Right renal pelvis (tissue), 4 donors: ENCODE measurements around the gene PRM1. TPM values are rescaled to one million over a fixed set of nuclear protein-coding genes. Genes with fewer than 3 reads are reported as not detected.
"Not testable (repeated sequence)": the region's sequence is repeated elsewhere in the genome, so short reads cannot be mapped to it uniquely, and the experiment has no call there.

Experiments
- DNase-seq, 4 donors: peaks; one replicate each; pipeline ENCODE4 v3.0.0-alpha.2; 2013; ENCODE audit warnings: low read depth in 4 of 4, low spot score in 3 of 4, missing footprints in 1 of 4
- polyA plus RNA-seq, 4 donors: library from polyadenylated mRNA; unstranded; fragments of 120-200 nt; gene quantifications; one replicate each; pipeline ENCODE4 v1.2.1, GENCODE V29; 2013; ENCODE audit not compliant: insufficient read length in 4 of 4

The PRM1 gene
- polyA plus RNA-seq, 4 donors: not detected

- not testable (repeated sequence) for DNase-seq
Measured at GRCh38 chr16:11298950-11299547, 17.9 kb upstream of the PRM1 start.

DNA sequence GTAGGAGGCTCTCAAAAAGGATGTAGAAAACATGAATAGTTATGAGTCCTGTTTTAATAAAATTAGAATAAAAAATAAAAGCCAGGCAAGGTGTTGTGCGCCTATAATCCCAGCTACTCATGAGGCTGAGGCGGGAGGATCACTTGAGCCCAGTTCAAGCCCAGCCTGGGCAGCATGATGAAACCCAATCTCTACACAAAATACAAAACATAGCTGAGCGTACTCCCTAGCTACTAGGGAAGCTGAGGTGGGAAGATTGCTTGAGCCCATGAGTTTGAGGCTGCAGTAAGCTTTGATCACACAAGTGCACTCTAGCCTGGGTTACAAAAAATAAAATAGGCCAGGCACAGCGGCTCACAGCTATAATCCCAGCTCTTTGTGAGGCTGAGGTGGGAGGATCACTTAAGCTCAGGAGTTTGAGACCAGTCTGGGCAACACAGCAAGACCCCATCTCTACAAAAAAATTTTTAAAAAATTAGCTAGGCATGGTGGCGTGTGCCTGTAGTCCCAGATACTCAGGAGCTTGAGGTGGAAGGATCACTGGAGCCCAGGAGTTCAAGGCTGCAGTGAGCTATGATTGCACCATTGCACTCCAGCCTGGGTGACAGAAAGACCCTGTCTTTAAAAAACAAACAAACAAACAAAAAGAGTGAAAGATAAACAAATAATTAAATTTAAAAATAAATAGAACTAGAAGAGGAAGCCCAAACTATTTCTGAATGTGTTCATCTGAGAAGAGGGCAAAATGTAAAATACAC is 17.2 kb upstream of the PRM1 start:
- DNase-seq: no peak

- DNase-seq: no peak
Measured at GRCh38 chr16:11297492-11298142, 16.5 kb upstream of the PRM1 start.

DNA sequence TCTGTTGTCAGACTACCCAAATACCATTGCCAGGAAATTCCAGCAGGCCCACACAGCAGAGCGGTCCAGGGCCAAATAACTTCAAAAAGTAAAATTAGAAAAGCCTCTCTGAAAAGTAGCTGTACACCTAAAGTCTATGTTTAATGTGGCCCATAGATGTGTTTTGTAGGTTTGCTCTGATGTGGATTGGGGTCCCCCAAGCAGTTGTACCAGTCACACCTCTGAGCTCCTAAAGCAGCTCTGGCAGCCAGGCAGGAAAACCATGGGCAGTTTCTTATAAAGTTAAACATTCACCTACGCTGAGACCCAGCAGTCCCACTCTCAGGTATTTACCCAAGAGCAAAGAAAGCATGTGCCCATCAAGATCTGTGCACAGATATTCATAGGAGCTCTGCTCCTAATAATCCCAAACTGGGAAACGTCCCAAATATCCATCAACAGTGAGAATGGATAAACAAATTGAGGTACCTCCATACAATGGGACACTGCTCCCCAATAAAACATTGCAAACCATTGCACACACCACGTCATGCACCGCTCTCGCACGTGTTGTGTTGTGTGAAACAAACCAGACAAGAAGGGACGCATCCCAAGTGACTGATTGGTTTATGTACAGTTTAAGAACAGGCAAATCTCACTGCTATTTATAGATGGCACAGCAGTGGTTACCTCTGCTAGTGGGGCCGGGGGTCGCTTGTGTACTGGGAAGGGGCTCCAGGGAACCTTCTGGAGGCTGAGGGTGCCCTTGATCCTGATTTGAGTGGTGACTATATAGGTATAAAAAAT is 15.8 kb upstream of the PRM1 start:
- no peak for DNase-seq

GRCh38 chr16:11296351-11296705 is 15.2 kb upstream of the PRM1 start:
- no peak for DNase-seq

DNA sequence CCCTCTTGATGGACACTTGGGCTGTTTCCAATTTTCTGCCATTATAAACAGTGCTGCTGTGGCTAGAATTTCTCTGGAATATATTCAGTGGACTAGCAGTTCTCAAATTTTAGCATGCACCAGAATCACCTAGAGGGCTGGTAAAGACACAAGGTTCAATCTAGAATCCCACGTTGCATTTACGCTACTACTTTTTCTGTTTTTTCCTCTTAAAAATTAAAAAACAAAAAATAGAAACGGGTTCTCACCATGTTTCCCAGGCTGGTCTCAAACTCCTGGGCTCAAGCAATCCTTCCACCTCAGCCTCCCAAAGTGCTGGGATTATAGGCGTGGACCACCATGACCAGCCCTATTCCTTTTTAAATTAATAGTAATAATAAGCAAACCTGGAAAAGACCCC is 14.5 kb upstream of the PRM1 start:
- DNase-seq: no peak

DNA sequence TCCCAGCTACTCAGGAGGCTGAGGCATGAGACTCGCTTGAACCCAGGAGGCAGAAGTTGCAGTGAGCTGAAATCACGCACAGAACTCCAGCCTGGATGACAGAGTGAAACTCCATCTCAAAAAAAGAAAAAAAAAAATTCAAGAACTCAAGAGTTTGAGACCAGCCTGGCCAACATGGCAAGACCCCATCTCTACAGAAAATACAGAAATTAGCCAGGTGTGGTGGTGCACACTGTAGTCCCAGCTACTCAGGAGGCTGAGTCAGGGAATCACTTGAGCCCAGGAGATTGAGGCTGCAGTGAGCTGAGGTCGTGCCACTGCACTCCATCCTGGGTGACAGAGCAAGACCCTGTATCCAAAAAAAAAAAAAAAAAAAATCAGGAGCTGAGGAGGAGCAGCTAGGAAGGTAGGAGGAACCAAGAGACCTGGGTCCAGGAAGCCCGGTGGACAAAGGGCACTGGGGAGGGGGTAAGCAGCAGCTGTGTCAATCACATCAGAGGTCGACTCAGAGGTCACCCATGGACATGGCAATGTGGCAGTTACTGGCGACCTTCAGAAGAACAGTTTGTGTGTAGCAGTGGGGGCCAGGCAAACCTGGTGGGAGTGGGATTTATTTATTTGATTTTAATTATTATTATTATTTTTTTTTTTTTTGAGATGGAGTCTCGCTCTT is 11.1 kb upstream of the PRM1 start:
- DNase-seq: no peak

- no peak for DNase-seq
Measured at GRCh38 chr16:11291091-11291703, 10.1 kb upstream of the PRM1 start.

DNA sequence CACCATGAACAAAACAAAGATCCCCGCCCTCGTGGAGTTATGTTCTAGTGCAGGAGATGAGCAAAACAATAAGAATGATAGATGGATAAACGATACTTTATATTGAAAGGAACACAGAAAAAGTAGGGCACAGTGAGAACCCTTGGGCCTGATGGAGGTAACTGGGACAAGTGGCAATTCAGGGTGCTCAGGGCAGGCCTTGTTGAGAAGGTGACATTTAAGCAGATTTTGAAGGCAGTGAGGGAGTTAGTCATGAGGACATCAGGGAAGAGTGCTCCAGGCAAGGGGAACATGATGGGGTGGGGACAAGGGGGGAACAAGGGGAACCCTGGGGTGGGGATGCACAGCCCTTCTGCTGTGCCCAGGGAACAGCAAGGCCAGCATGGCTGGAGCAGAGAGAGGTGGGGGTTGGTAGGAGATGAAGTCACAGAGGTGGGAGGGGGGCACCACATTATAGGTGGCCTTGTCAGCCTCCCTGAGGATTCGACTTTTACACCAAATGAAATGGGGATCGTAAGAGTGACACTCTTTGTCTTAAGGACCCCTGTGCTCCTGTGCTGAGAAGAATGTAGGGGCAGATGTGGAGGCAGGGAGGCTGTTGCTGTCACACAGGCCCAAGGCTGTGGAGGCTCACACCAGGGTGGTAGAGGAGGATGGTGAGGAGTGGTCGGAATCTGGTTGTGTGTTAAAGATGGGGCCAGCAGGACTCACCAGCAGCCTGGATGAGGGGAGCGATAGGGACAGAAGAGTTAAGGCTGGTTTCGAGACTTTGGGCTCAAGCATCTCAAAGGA is 9.2 kb upstream of the PRM1 start:
- DNase-seq: no peak

- not testable (repeated sequence) for DNase-seq
Measured at GRCh38 chr16:11289696-11290095, 8.6 kb upstream of the PRM1 start.

DNA sequence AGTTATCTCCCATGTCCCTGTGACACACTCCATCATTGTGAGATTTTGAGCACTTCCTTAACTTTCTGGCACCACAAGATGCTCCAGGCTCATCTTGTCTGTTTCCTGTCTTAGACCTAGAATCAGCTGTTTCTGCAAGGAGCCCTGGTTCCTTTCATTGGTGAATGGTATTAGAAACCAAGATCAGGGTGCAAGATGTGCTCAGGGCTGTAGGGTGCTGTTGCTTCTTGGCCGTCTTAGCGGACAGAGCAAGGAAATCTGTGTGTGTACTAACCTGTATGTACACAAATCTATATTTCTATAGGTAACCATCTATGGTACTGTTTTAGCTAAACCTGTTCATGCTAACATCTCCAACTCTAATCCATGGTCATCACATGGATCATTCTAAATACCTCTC is 8.1 kb upstream of the PRM1 start:
- no peak for DNase-seq

GRCh38 chr16:11285842-11286241 is 4.7 kb upstream of the PRM1 start:
- DNase-seq: no peak

DNA sequence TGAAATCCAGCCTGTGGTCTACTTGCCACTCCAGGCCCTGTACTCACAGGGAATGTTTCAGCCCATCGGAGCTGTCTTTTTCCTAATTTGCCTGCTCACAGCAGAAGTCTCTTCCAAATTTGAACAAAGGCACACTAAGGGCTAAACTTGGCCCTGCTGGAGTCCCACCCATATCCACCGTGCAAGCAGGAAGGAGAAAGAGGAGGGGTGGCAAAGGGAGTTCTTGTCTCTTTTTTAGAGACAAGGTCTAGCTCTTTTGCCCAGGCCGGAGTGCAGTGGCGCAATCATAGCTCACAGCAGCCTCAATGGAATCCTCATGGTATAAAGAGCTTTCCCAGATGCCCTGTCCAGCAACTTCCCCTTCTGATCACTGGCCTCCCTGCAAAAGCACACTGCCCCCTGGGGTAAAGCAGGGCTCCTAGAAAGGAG is 2.7 kb upstream of the PRM1 start:
- no peak for DNase-seq

DNA sequence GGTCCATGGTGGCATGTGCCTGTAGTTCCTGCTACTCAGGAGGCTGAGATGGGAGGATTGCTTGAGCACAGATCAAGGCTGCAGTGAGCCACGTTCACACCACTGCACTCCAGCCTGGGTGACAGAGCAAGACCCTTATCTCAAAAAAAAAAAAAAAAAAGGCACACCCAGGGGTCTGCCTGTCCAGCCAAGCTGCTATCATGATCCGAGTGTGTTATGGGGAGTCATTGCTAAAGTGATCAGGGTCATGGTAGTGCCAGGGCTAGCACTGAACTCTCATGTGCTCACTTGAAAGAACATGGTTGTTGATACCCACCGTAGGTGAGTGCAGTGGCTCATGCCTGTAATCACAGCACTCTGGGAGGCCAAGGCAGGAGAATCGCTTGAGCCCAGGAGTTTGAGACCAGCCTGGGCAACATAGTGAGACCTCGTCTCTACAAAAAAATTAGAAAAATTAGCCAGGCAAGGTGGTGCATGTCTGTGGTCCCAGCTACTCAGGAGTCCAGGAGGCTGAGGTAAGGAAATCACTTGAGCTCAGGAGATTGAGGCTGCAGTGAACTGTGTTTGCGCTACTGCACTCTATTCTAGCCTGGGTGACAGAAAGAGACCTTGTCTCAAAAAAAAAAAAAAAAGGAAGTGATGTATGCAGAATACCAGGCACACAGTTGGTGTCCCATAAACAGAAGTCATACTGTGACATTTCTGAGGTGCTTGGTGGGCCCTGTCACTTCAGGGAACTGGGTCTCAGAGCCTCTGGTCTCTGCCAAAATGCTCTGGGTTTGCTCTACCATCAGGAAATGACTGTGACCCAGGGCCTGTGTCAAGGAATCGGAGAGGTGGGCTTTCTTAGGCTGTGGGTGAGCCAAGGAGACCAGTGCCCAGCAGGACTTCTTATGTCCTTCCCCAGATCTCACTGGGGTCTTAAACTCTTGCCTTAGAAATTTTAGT is 2.2 kb downstream of the PRM1 start:
- DNase-seq: no peak

- no peak for DNase-seq
Measured at GRCh38 chr16:11277607-11278337, 3.4 kb downstream of the PRM1 start.

DNA sequence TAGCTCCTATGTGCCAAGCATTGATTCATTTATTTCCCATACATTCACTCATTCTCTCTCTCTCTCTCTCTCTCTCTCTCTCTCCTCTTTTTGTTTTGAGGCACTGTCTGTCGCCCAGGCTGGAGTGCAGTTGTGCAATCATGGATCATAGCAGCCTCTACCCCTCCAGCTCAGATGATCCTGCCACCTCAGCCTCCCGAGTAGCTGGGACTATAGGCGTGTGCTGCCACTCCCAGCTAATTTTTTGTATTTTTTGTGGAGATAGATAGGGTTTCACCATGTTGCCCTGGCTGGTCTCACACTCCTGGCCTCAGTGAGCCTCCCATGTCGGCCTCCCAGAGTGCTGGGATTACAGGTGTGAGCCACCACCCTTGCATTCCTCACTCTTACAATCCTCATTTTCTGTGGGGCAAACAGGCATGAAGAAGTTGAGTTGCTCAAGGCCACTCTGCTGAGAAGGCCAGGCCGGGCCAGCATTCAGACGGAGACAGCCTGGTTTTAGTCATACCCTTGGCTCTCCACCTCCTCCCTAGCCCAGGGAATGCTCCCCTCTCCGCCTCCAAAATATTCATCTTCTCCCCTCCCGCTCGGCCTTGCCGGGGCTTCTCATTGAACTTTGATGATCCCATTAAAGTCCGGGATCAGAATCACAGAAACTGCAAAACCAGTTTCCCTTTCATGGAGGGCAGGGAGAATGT is 4.1 kb downstream of the PRM1 start:
- DNase-seq: no peak
